A549 (cell line): Measurements from ENCODE around the gene TGM4. TPM values are rescaled to one million over a fixed set of nuclear protein-coding genes. Genes with fewer than 3 reads are reported as not detected.

Experiments used
- ATAC-seq, 2 experiments: fragments of 200-7000 bp in 1 of 2; fragments of >200 bp in 1 of 2; cut with Nextera tagmentation in 1 of 2; cut with Tn5 transposase in 1 of 2; 3 replicates each; pipeline versions ENCODE4 v1.8.0 to v1.9.1; 2018 to 2020; ENCODE audit warnings: mild to moderate bottlenecking in 1 of 2, moderate library complexity in 1 of 2
- CTCF ChIA-PET: fragments of 300-600 bp; sonication (Branson Sonifier 250); formaldehyde crosslinking; extraction: SDS; loops from one replicate; lab custom pipeline; 2021; ENCODE audit warnings: antibody characterized with exemption, inconsistent platforms; lab: Yijun Ruan, JAX
- POLR2A ChIA-PET: fragments of 350-600 bp; formaldehyde crosslinking; extraction: SDS; loops from one replicate; lab custom pipeline; 2021; ENCODE audit warnings: antibody characterized with exemption, inconsistent platforms; lab: Yijun Ruan, JAX
- DNase-seq, 2 experiments: peaks; one replicate each; pipeline versions ENCODE4 v3.0.0 to v3.0.0-alpha.2; 2011 to 2016; ENCODE audit warnings: low read depth in 1 of 2, low spot score in 1 of 2
- FAIRE-seq: peaks from 2 replicates; lab custom pipeline; 2011; peaks lifted over from hg19 to GRCh38; lab: Jason Lieb, UNC
- H3K27ac ChIP-seq, 2 experiments: fragments of >200 bp; sonication (Bioruptor Twin); formaldehyde crosslinking; 3 replicates each; pipeline ENCODE4 v1.5.1; 2016 to 2017
- H3K4me1 ChIP-seq: fragments of >200 bp; sonication (Bioruptor Twin); formaldehyde crosslinking; 3 replicates; pipeline ENCODE4 v1.6.1; 2016
- H3K4me2 ChIP-seq: fragments of >200 bp; sonication (Bioruptor Twin); formaldehyde crosslinking; 3 replicates; pipeline ENCODE4 v1.6.1; 2016
- H3K4me3 ChIP-seq: fragments of >200 bp; sonication (Bioruptor Twin); formaldehyde crosslinking; 3 replicates; pipeline ENCODE4 v1.5.1; 2016
- H3K9me3 ChIP-seq: fragments of >200 bp; sonication (Bioruptor Twin); formaldehyde crosslinking; 3 replicates; pipeline ENCODE4 v1.6.1; 2016
- BHLHE40 ChIP-seq: IDR thresholded peaks from 2 replicates; pipeline ENCODE4 v1.6.1; 2012; ENCODE audit warnings: low read depth, low read length, inconsistent platforms
- CBX2 ChIP-seq: fragments of 200-600 bp; sonication (generic); IDR thresholded peaks from 2 replicates; pipeline ENCODE4 v1.6.1; 2016; ENCODE audit warnings: low read depth, mild to moderate bottlenecking, borderline replicate concordance
- CBX8 ChIP-seq: fragments of 200-600 bp; sonication (generic); IDR thresholded peaks from 2 replicates; pipeline ENCODE4 v1.6.1; 2016
- CHD2 ChIP-seq: fragments of 150-350 bp; IDR thresholded peaks from 2 replicates; pipeline ENCODE4 v1.6.1; 2014; ENCODE audit warnings: low read length; ENCODE audit not compliant: partially characterized antibody
- CTCF ChIP-seq: fragments of >200 bp; sonication (Bioruptor Twin); formaldehyde crosslinking; IDR thresholded peaks from 3 replicates; pipeline ENCODE4 v1.5.1; 2016
- E2F6 ChIP-seq: IDR thresholded peaks from 2 replicates; pipeline ENCODE4 v1.6.1; 2012; ENCODE audit warnings: low read depth, borderline replicate concordance
- EHMT2 ChIP-seq: fragments of 200-600 bp; sonication (generic); IDR thresholded peaks from 2 replicates; pipeline ENCODE4 v1.6.1; 2016; ENCODE audit warnings: antibody characterized with exemption, low read depth, mild to moderate bottlenecking, moderate library complexity
- ELK1 ChIP-seq: fragments of 150-350 bp; IDR thresholded peaks from 2 replicates; pipeline ENCODE4 v1.6.1; 2014; ENCODE audit warnings: low read depth, mild to moderate bottlenecking, low read length
- FOSB ChIP-seq: fragments of 250-450 bp; sonication (Bioruptor Pico); IDR thresholded peaks from 2 replicates; pipeline ENCODE4 v1.5.0; 2020; ENCODE audit warnings: mild to moderate bottlenecking, moderate library complexity
- FOSL2 ChIP-seq, 2 experiments: fragments of 450-650 bp in 1 of 2; fragments of >200 bp in 1 of 2; sonication (Bioruptor Twin) in 1 of 2; formaldehyde crosslinking; IDR thresholded peaks; 2 replicates each; pipeline versions ENCODE4 v1.5.0 to v1.6.1; 2016 to 2020; ENCODE audit warnings: mild to moderate bottlenecking in 1 of 2, moderate library complexity in 1 of 2
- HEYL ChIP-seq: fragments of 250-450 bp; sonication (Bioruptor Pico); IDR thresholded peaks from 2 replicates; pipeline ENCODE4 v1.8.0; 2021; ENCODE audit warnings: mild to moderate bottlenecking, moderate library complexity
- JUN ChIP-seq, 2 experiments: fragments of >200 bp; sonication (Bioruptor Twin); formaldehyde crosslinking; IDR thresholded peaks; 2 replicates in 1 of 2; 3 replicates in 1 of 2; pipeline ENCODE4 v1.6.1; 2016 to 2017
- JUNB ChIP-seq: fragments of >200 bp; sonication (Bioruptor Twin); formaldehyde crosslinking; IDR thresholded peaks from 2 replicates; pipeline ENCODE4 v1.6.1; 2016
- MAFK ChIP-seq: fragments of 450-650 bp; IDR thresholded peaks from 2 replicates; pipeline ENCODE4 v1.6.1; 2014; ENCODE audit not compliant: partially characterized antibody
- MAX ChIP-seq: IDR thresholded peaks from 2 replicates; pipeline ENCODE4 v1.6.1; 2012
- MAZ ChIP-seq: fragments of 150-350 bp; IDR thresholded peaks from 2 replicates; pipeline ENCODE4 v1.6.1; 2014; ENCODE audit warnings: antibody characterized with exemption, low read depth, low read length, borderline replicate concordance
- MYC ChIP-seq: IDR thresholded peaks from 2 replicates; pipeline ENCODE4 v1.6.1; 2012; ENCODE audit warnings: mild to moderate bottlenecking, inconsistent platforms, low read length, improper control_type of control experiment, borderline replicate concordance
- NR3C1 ChIP-seq: fragments of >200 bp; sonication (Bioruptor Twin); formaldehyde crosslinking; IDR thresholded peaks from 3 replicates; pipeline ENCODE4 v1.6.1; 2017
- POLR2AphosphoS2 ChIP-seq: conservative IDR thresholded peaks from 2 replicates; pipeline ENCODE4 v1.6.1; 2012; ENCODE audit warnings: low read length, improper control_type of control experiment, inconsistent platforms
- RCOR1 ChIP-seq: fragments of 150-350 bp; IDR thresholded peaks from 2 replicates; pipeline ENCODE4 v1.6.1; 2014; ENCODE audit warnings: antibody characterized with exemption, low read length, low read depth
- RFX5 ChIP-seq: fragments of 450-650 bp; IDR thresholded peaks from 2 replicates; pipeline ENCODE4 v1.7.1; 2014; ENCODE audit warnings: antibody characterized with exemption, mild to moderate bottlenecking, moderate library complexity
- SMC3 ChIP-seq: fragments of >200 bp; sonication (Bioruptor Twin); formaldehyde crosslinking; IDR thresholded peaks from 3 replicates; pipeline ENCODE4 v1.6.1; 2018; ENCODE audit warnings: inconsistent platforms
- SREBF2 ChIP-seq: fragments of 450-650 bp; IDR thresholded peaks from 2 replicates; pipeline ENCODE4 v1.6.1; 2014; ENCODE audit warnings: mild to moderate bottlenecking, moderate library complexity
- TFCP2L1 ChIP-seq: fragments of 250-450 bp; sonication (Bioruptor Pico); IDR thresholded peaks from 2 replicates; pipeline ENCODE4 v1.5.0; 2021; ENCODE audit warnings: mild to moderate bottlenecking
- TP53 ChIP-seq: fragments of 250-450 bp; sonication (Bioruptor Pico); IDR thresholded peaks from 2 replicates; pipeline ENCODE4 v1.5.0; 2021; ENCODE audit warnings: mild to moderate bottlenecking, moderate library complexity
- USF2 ChIP-seq: fragments of 450-650 bp; IDR thresholded peaks from 2 replicates; pipeline ENCODE4 v1.6.1; 2014; ENCODE audit warnings: antibody characterized with exemption
- ZFP36 ChIP-seq: fragments of 450-650 bp; IDR thresholded peaks from 2 replicates; pipeline ENCODE4 v1.6.1; 2014; ENCODE audit warnings: borderline replicate concordance; ENCODE audit not compliant: partially characterized antibody
- ZSCAN20 ChIP-seq: fragments of 250-450 bp; sonication (Bioruptor Pico); IDR thresholded peaks from 2 replicates; pipeline ENCODE4 v1.8.0; 2022; ENCODE audit warnings: mild to moderate bottlenecking, moderate library complexity
- WGBS: methylation state at CpG from one replicate; pipeline ENCODE4 v1.1.6; 2017; ENCODE audit errors: missing lambda C conversion rate; 5-methylcytosine and 5-hydroxymethylcytosine counted together
- polyA plus RNA-seq, 4 experiments: library from polyadenylated mRNA; depleted of rRNA in 3 of 4; stranded (reverse); fragments of >200 nt; fragmentation: RNase III in 1 of 4; extraction: RNeasy Plus Mini Kit Qiagen cat#74134 plus additional on column Dnase treatment in 1 of 4; gene quantifications; 2 replicates in 3 of 4; 3 replicates in 1 of 4; pipeline ENCODE4 v1.2.3, GENCODE V29; 2011 to 2017

TGM4 gene
- polyA plus RNA-seq, 2 of the 4 experiments (the other 2 are of a cell fraction): 0.01 TPM; not detected in 1

- TF ChIP-seq FOSB (CRISPR knock-in tag): no peak
- TF ChIP-seq CBX8: no peak
- TF ChIP-seq ZFP36: no peak
- no peak for TF ChIP-seq RCOR1
- no peak for TF ChIP-seq TP53 (CRISPR knock-in tag)
- no peak for TF ChIP-seq EHMT2
- peak; percentile 98 for TF ChIP-seq USF2
- no peak for TF ChIP-seq BHLHE40
- no peak for TF ChIP-seq MAZ
- TF ChIP-seq POLR2AphosphoS2: no peak
- TF ChIP-seq NR3C1: no peak
- TF ChIP-seq FOSL2 (IDR thresholded peaks at IDR 0.05): no peak
- TF ChIP-seq FOSL2 (CRISPR knock-in tag; IDR thresholded peaks at IDR 0.05): peak; percentile 4; the same call in 1 of the 2 replicates
- TF ChIP-seq ELK1: no peak
- TF ChIP-seq HEYL: no peak
- TF ChIP-seq MAX: peak; percentile 52; the same call in 1 of the 2 replicates
- TF ChIP-seq SMC3: 0 out of 3 replicates have a peak, but pooled peaks have one; percentile 4
- TF ChIP-seq CTCF: no peak
- no peak for TF ChIP-seq SREBF2
- no peak for TF ChIP-seq MAFK
- no peak for TF ChIP-seq RFX5
- TF ChIP-seq MYC: no peak
- peak; percentile 72; the same call in 1 of the 2 replicates for TF ChIP-seq TFCP2L1 (CRISPR knock-in tag)
- TF ChIP-seq ZSCAN20: no peak
- TF ChIP-seq JUN (IDR thresholded peaks at IDR 0.05): peak; percentile 34 to 86; a peak in 3 of 5 replicates
- no peak for TF ChIP-seq JUNB
Measured at GRCh38 chr3:44861412-44862225, 12.8 kb upstream of the TGM4 start, which contains the start of gene TMEM42 (continued).

GRCh38 chr3:44862226-44862637 is 12.2 kb upstream of the TGM4 start:
- ATAC-seq (peak; percentile 18 to 76), FAIRE-seq (no peak), DNase-seq (peak in 1 of 2 experiments; percentile 22)
- ChIA-PET POLR2A (no interaction called here), CTCF (no interaction called here)
- peak overlapping the region; percentile 90 to 97 for H3K27ac ChIP-seq
- no peak for TF ChIP-seq MAZ
- no peak for TF ChIP-seq RFX5
- TF ChIP-seq FOSB (CRISPR knock-in tag): no peak
- peak; percentile 66 for TF ChIP-seq USF2
- no peak for TF ChIP-seq E2F6
- TF ChIP-seq CHD2: no peak
- no peak for TF ChIP-seq CBX2
- TF ChIP-seq MAX: peak; percentile 20; the same call in 1 of the 2 replicates
- H3K9me3 ChIP-seq: no peaks in the 10 kb centered on the region
- H3K4me1 ChIP-seq: peaks cover 6% of the 10 kb centered on the region; the same call in 2 of the 3 replicates
- peak overlapping the region; percentile 96 for H3K4me2 ChIP-seq
- H3K4me3 ChIP-seq: peak overlapping the region; percentile 71
- 9% methylated on average over 14 of the region's 25 CpGs for WGBS
